B cell (primary cell): ENCODE data around the gene SLC25A21. TPM values are rescaled to one million over a fixed set of nuclear protein-coding genes. Genes with fewer than 3 reads are reported as not detected.

Experiments used
- ATAC-seq: fragments of 200-7000 bp; cut with Tn5 transposase; one replicate; pipeline ENCODE4 v1.10.0; 2021; ENCODE audit warnings: low read depth, mild to moderate bottlenecking, moderate number of reproducible peaks, moderate library complexity
- CTCF ChIA-PET: fragments of 350-600 bp; sonication (Branson Sonifier 250); formaldehyde crosslinking; loops from one replicate; lab custom pipeline; 2021; ENCODE audit warnings: antibody characterized with exemption, inconsistent platforms; lab: Charles Lee
- POLR2A ChIA-PET: fragments of 350-600 bp; sonication (Branson Sonifier 250); formaldehyde crosslinking; loops from one replicate; lab custom pipeline; 2021; ENCODE audit warnings: antibody characterized with exemption; lab: Charles Lee
- DNase-seq: peaks from one replicate; pipeline ENCODE4 v3.0.0; 2013
- H2AFZ ChIP-seq: 2 replicates; pipeline ENCODE4 v1.6.1; 2012; ENCODE audit warnings: mild to moderate bottlenecking, low read depth, low read length; ENCODE audit not compliant: insufficient read depth, poor library complexity, severe bottlenecking
- H3K27ac ChIP-seq, 2 donors: 1 replicate in 1 of 2; 2 replicates in 1 of 2; pipeline ENCODE4 v1.5.1; 2012 to 2013; ENCODE audit warnings: low read length in 2 of 2, mild to moderate bottlenecking in 2 of 2, moderate library complexity in 1 of 2
- H3K27me3 ChIP-seq, 4 experiments: fragments of 200-600 bp in 1 of 4; sonication (generic) in 1 of 4; replicated peaks in 1 of 4; 1 replicate in 2 of 4; 2 replicates in 2 of 4; pipeline versions ENCODE4 v1.6.1 to v1.7.0; 2013 to 2016; ENCODE audit warnings: low read length in 3 of 4, mild to moderate bottlenecking in 2 of 4, mixed read lengths in 1 of 4, moderate library complexity in 1 of 4; ENCODE audit not compliant: insufficient read depth in 4 of 4, control insufficient read depth in 3 of 4; ENCODE audit errors: control extremely low read depth in 1 of 4
- H3K36me3 ChIP-seq, 2 experiments: replicated peaks in 1 of 2; 1 replicate in 1 of 2; 2 replicates in 1 of 2; pipeline versions ENCODE4 v1.6.1 to v1.7.1; 2013; ENCODE audit warnings: low read length in 1 of 2; ENCODE audit not compliant: insufficient read depth in 2 of 2, control insufficient read depth in 1 of 2; ENCODE audit errors: control extremely low read depth in 1 of 2, extremely low read depth in 1 of 2
- H3K4me1 ChIP-seq, 2 donors: fragments of 200-600 bp in 1 of 2; sonication (generic) in 1 of 2; 1 replicate in 1 of 2; 2 replicates in 1 of 2; pipeline versions ENCODE4 v1.5.1 to v1.6.1; 2013 to 2017; ENCODE audit warnings: low read length in 2 of 2; ENCODE audit not compliant: control insufficient read depth in 2 of 2, insufficient read depth in 2 of 2
- H3K4me2 ChIP-seq: replicated peaks from 2 replicates; pipeline ENCODE3; 2012; ENCODE audit warnings: mild to moderate bottlenecking, low read depth, low read length; ENCODE audit not compliant: poor library complexity, severe bottlenecking
- H3K4me3 ChIP-seq, 5 experiments: fragments of 200-600 bp in 1 of 5; sonication (generic) in 1 of 5; 1 replicate in 3 of 5; 2 replicates in 2 of 5; pipeline versions ENCODE4 v1.5.1 to v1.7.0; 2011 to 2016; ENCODE audit warnings: low read length in 4 of 5, mild to moderate bottlenecking in 4 of 5, low read depth in 2 of 5, control low read depth in 1 of 5, moderate library complexity in 1 of 5; ENCODE audit not compliant: insufficient read depth in 1 of 5; ENCODE audit errors: control extremely low read depth in 1 of 5, extremely low read depth in 1 of 5
- H3K79me2 ChIP-seq: fragments of 200-600 bp; sonication (generic); one replicate; pipeline ENCODE4 v1.6.0; 2016; ENCODE audit warnings: low read length; ENCODE audit not compliant: control insufficient read depth, insufficient read depth
- H3K9ac ChIP-seq: fragments of 200-600 bp; sonication (generic); 2 replicates; pipeline ENCODE4 v1.6.1; 2017; ENCODE audit warnings: mild to moderate bottlenecking, low read length, moderate library complexity
- H3K9me3 ChIP-seq, 3 donors: one replicate each; pipeline versions ENCODE4 v1.6.1 to v1.7.1; 2013; ENCODE audit warnings: low read length in 2 of 3; ENCODE audit not compliant: control insufficient read depth in 2 of 3, insufficient read depth in 1 of 3; ENCODE audit errors: control extremely low read depth in 1 of 3
- H4K20me1 ChIP-seq: 2 replicates; pipeline ENCODE4 v1.6.0; 2012; ENCODE audit warnings: mild to moderate bottlenecking, low read length; ENCODE audit not compliant: insufficient read depth, control insufficient read depth, poor library complexity, severe bottlenecking
- H3K27ac Mint-ChIP-seq: one replicate; pipeline ENCODE4 v1.8.0; 2021; ENCODE audit warnings: mixed read lengths
- H3K27me3 Mint-ChIP-seq: one replicate; pipeline ENCODE4 v1.8.0; 2021; ENCODE audit warnings: mixed read lengths
- H3K4me1 Mint-ChIP-seq: one replicate; pipeline ENCODE4 v1.8.0; 2021; ENCODE audit warnings: mixed read lengths
- H3K4me3 Mint-ChIP-seq: one replicate; pipeline ENCODE4 v1.8.0; 2021; ENCODE audit warnings: mixed read lengths
- H3K9me3 Mint-ChIP-seq: one replicate; pipeline ENCODE4 v1.8.0; 2022; ENCODE audit warnings: mixed read lengths; ENCODE audit not compliant: insufficient read depth
- CTCF ChIP-seq: fragments of 200-600 bp; IDR thresholded peaks from one replicate; pipeline ENCODE4 v1.8.0; 2022; ENCODE audit warnings: antibody characterized with exemption, mild to moderate bottlenecking
- EZH2 ChIP-seq: IDR thresholded peaks from 2 replicates; pipeline ENCODE4 v1.6.1; 2012; ENCODE audit warnings: borderline replicate concordance, low read depth, mild to moderate bottlenecking, moderate library complexity, low read length; ENCODE audit not compliant: insufficient read depth, poor library complexity, severe bottlenecking
- WGBS: methylation state at CpG from one replicate; pipeline ENCODE4 v1.1.5; 2013; ENCODE audit warnings: missing lambda C conversion rate; ENCODE audit not compliant: insufficient coverage; 5-methylcytosine and 5-hydroxymethylcytosine counted together
- intact Hi-C: fragments of 100-400 bp; cut with micrococcal nuclease; formaldehyde crosslinking; loops from one replicate; pipeline ENCODE4 v1.10.0; 2022
- polyA plus RNA-seq: library from polyadenylated mRNA; depleted of rRNA; stranded (reverse); fragments of >200 nt; gene quantifications from 2 replicates; pipeline ENCODE4 v1.2.3, GENCODE V29; 2012
- total RNA-seq, 2 donors: library from RNA; stranded (reverse); fragments of 120-200 nt in 1 of 2; gene quantifications; 1 replicate in 1 of 2; 2 replicates in 1 of 2; pipeline versions ENCODE4 v1.2.3 to v1.2.4, GENCODE V29; 2013 to 2022

SLC25A21 gene
- total and polyA plus RNA-seq, 2 donors (not counting 1 experiment from before 2014, with no cell fraction given) = not detected

- no peak for DNase-seq
- POLR2A ChIA-PET = no interaction called here
- H3K4me3 Mint-ChIP-seq = no peak overlapping the region
These were observed 512.3 kb downstream of the SLC25A21 start for GRCh38 chr14:36659822-36660735.

GRCh38 chr14:36659010-36659821 is 513.2 kb downstream of the SLC25A21 start:
- no peak overlapping the region for H3K4me3 Mint-ChIP-seq
- peaks cover 26% of the 10 kb centered on the region for H3K4me1 Mint-ChIP-seq
- Histone ChIP-seq H3K9ac (no peak overlapping the region), H3K9me3 (peaks cover 0 to 81% (median 0%) of the 10 kb centered on the region in 3 donors), H3K4me3 (no peak overlapping the region), H3K4me1 (peaks cover 9 to 29% of the 10 kb centered on the region in 2 donors), H3K27ac (no peak overlapping the region), H2AFZ (no peak overlapping the region), H4K20me1 (no peaks in the 10 kb centered on the region), H3K4me2 (no peak overlapping the region), H3K79me2 (no peaks in the 10 kb centered on the region), H3K27me3 (peaks cover 0 to 97% (median 58%) of the 10 kb centered on the region in 4 experiments), H3K36me3 (no peaks in the 10 kb centered on the region)
- intact Hi-C loops = no loop called here
- ChIA-PET POLR2A (no interaction called here), CTCF (no interaction called here)
- no peak for TF ChIP-seq EZH2
- no peak for TF ChIP-seq CTCF
- peaks cover 76% of the 10 kb centered on the region for H3K27me3 Mint-ChIP-seq
- ATAC-seq = no peak
- DNase-seq = no peak
- no peak overlapping the region for H3K27ac Mint-ChIP-seq
- H3K9me3 Mint-ChIP-seq = no peaks in the 10 kb centered on the region
- 11% methylated on average over 32 of the region's 35 CpGs for WGBS

More at GRCh38 chr14:36659822-36660735, 512.3 kb downstream of the SLC25A21 start:
- Histone ChIP-seq H3K9ac (no peak overlapping the region), H3K79me2 (no peaks in the 10 kb centered on the region), H3K27me3 (peaks cover 0 to 94% (median 62%) of the 10 kb centered on the region in 4 experiments), H3K4me3 (no peak overlapping the region), H3K4me1 (peaks cover 9 to 31% of the 10 kb centered on the region in 2 donors), H3K36me3 (no peaks in the 10 kb centered on the region), H2AFZ (no peak overlapping the region), H4K20me1 (no peaks in the 10 kb centered on the region), H3K27ac (no peak overlapping the region), H3K9me3 (peaks cover 0 to 74% (median 0%) of the 10 kb centered on the region in 3 donors), H3K4me2 (no peak overlapping the region)
- no peaks in the 10 kb centered on the region for H3K9me3 Mint-ChIP-seq
- no peak for TF ChIP-seq EZH2
- ATAC-seq = no peak
- CTCF ChIA-PET = no interaction called here
- 9% methylated on average over 16 of the region's 19 CpGs for WGBS
- no peak overlapping the region for H3K27ac Mint-ChIP-seq
- intact Hi-C loops = no loop called here
- H3K27me3 Mint-ChIP-seq = peaks cover 78% of the 10 kb centered on the region
- H3K4me1 Mint-ChIP-seq = peaks cover 27% of the 10 kb centered on the region
